Activated CD4-positive, alpha-beta T cell treated with anti-CD3 and anti-CD28 coated beads, Interleukin-2, amount 50 U/mL, for 16 hours (primary cell): ENCODE data around the gene NKIRAS2.
A peak's percentile ranks its signal among the peaks of the same experiment; 100 is the strongest.

ENCODE experiments used
- DNase-seq: peaks from one replicate; pipeline ENCODE4 v3.0.0-alpha.2; 2020

The NKIRAS2 gene

GRCh38 chr17:42059815-42060214 is 39.9 kb downstream of the NKIRAS2 start:
- no peak for DNase-seq

- DNase-seq: no peak
These were observed 40.3 kb downstream of the NKIRAS2 start for GRCh38 chr17:42060231-42060630.

- no peak for DNase-seq
These were observed 42.0 kb downstream of the NKIRAS2 start for GRCh38 chr17:42061646-42062487.

GRCh38 chr17:42062681-42063080 is 42.8 kb downstream of the NKIRAS2 start:
- no peak for DNase-seq

GRCh38 chr17:42065201-42065600 is 45.3 kb downstream of the NKIRAS2 start:
- no peak for DNase-seq

- peak; percentile 68 for DNase-seq
These were observed 47.6 kb downstream of the NKIRAS2 start for GRCh38 chr17:42067371-42068091.

GRCh38 chr17:42068979-42069378 is 49.1 kb downstream of the NKIRAS2 start:
- no peak for DNase-seq

GRCh38 chr17:42071810-42072209 is 51.9 kb downstream of the NKIRAS2 start:
- DNase-seq: no peak

- DNase-seq: no peak
These were observed 52.7 kb downstream of the NKIRAS2 start for GRCh38 chr17:42072323-42073187.
